ENCODE data around the gene SAMM50.
A peak's percentile ranks its signal among the peaks of the same experiment; 100 is the strongest.

The SAMM50 gene

GRCh38 chr22:43945632-43946383, 9.4 kb upstream of the SAMM50 start:
- DNase-seq (ENCODE audit: low spot score) = peak; percentile 80

- DNase-seq (ENCODE audit: low spot score) = no peak
These were observed 8.9 kb upstream of the SAMM50 start for GRCh38 chr22:43946384-43946667.

GRCh38 chr22:43948836-43949406, 6.3 kb upstream of the SAMM50 start:
- DNase-seq (ENCODE audit: low spot score) = no peak

- DNase-seq (ENCODE audit: low spot score) = no peak
These were observed 3.9 kb upstream of the SAMM50 start for GRCh38 chr22:43951391-43951790.

- no peak for DNase-seq (ENCODE audit: low spot score)
These were observed 3.3 kb upstream of the SAMM50 start for GRCh38 chr22:43951966-43952365.

GRCh38 chr22:43953988-43954785, 1.1 kb upstream of the SAMM50 start:
- no peak for DNase-seq (ENCODE audit: low spot score)

GRCh38 chr22:43955883-43956782, 891 bp downstream of the SAMM50 start:
- no peak for DNase-seq (ENCODE audit: low spot score)

GRCh38 chr22:43956805-43957463, 1.7 kb downstream of the SAMM50 start:
- no peak for DNase-seq (ENCODE audit: low spot score)

GRCh38 chr22:43957871-43958270, 2.6 kb downstream of the SAMM50 start:
- DNase-seq (ENCODE audit: low spot score) = no peak

GRCh38 chr22:43964314-43964857, 9.1 kb downstream of the SAMM50 start:
- DNase-seq (ENCODE audit: low spot score) = no peak

GRCh38 chr22:43967069-43967468, 11.8 kb downstream of the SAMM50 start:
- DNase-seq (ENCODE audit: low spot score) = no peak

- DNase-seq (ENCODE audit: low spot score) = no peak
These were observed 13.4 kb downstream of the SAMM50 start for GRCh38 chr22:43968614-43969013.

GRCh38 chr22:43969021-43969878, 14.0 kb downstream of the SAMM50 start:
- DNase-seq (ENCODE audit: low spot score) = no peak

- DNase-seq (ENCODE audit: low spot score) = no peak
These were observed 14.9 kb downstream of the SAMM50 start for GRCh38 chr22:43969989-43970755.

- no peak for DNase-seq (ENCODE audit: low spot score)
These were observed 15.9 kb downstream of the SAMM50 start for GRCh38 chr22:43971112-43971511.

GRCh38 chr22:43972931-43973462, 17.8 kb downstream of the SAMM50 start:
- no peak for DNase-seq (ENCODE audit: low spot score)

- no peak for DNase-seq (ENCODE audit: low spot score)
These were observed 18.8 kb downstream of the SAMM50 start for GRCh38 chr22:43974028-43974545.

- DNase-seq (ENCODE audit: low spot score) = no peak
These were observed 19.8 kb downstream of the SAMM50 start for GRCh38 chr22:43975041-43975440.

Measured in hepatic stellate cell (primary cell).